HG03460 (cell line): ENCODE data around the gene NREP.

ENCODE experiments used
- ATAC-seq: cut with Tn5 transposase; IDR thresholded peaks from one replicate; pipeline ENCODE4 v1.9.1; 2021; ENCODE audit not compliant: unreplicated experiment

NREP gene, protein sequence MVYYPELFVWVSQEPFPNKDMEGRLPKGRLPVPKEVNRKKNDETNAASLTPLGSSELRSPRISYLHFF

DNA sequence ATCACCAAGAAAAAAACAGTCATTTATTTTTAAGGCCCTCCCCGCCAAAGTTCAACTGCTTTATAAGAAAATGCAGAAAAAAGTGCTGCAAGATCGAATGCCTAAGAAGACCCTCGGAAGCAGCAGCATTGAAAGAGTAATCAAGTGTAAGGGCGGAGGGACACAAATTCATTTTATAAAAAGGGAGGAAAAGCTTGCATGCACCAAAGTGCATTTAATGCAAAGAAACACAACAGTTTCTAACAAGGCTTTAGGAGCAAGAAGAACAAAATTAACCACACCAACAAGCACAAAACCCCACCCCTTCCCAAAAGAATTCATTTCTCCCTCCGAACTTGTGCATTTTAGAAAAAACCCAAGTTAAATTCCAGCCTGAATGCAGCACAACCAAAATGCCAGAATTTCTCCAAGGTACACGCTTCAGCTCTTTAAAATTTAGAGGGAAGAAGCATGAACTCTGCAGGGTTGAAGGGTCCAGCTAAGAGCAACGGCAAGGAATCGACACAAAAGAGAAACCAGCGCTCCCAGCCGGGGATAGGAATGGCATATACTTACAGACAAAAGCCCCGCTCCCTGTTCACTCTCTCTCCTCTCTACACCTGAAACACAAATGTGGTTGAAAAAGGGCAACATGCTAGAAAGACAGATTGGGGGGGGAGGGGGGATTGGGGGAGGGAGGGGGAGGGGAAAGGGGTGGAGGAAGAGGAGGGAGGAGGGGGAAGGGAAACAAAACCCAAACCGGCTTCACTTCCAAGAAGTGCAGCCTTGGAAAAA lies at the start of gene NREP:
Gene NREP, minus strand, starts transcription at position 614 of the 774 bp plus-strand sequence. CDS start 1,422 bp downstream, outside the sequence.
- ATAC-seq: peak; percentile 15

DNA sequence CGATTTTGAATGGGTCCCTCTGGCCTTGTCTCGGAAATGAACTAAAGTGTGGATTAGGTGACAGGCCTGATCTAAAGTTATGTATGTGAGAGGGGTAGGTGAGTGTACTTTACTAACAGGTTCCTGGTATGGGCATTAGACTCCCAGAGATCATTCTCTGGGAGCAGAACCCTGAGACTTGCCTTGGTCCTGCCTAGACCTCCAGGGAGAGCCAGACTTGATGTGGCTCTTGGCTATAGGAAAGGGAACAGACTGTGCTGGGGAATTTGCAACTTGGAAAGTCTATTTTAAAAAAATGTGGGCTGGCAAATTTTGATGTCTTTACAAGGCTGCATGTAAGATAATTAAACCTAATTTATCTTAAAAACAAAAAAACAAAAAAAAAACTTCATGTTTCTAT lies 49.8 kb upstream of the NREP start:
- ATAC-seq: no peak

DNA sequence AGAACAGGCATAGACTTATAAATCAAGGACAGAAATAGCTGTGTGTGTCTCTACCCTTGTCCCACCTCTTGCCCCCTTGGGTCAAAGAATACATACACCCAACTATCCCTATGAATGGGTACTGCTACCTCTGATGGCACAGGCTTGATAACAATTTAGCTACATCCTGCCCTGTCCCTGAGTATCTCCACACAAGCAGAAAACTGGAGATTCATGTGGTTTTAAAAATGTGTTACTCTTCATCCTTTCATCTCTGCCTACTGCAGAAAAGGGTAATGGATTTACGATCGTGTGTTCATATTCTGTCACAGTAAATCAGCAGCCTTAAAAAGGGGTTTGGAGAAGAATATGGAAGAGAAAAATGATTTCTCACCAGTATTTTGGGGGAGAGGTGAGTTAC lies 49.2 kb upstream of the NREP start:
- no peak for ATAC-seq

DNA sequence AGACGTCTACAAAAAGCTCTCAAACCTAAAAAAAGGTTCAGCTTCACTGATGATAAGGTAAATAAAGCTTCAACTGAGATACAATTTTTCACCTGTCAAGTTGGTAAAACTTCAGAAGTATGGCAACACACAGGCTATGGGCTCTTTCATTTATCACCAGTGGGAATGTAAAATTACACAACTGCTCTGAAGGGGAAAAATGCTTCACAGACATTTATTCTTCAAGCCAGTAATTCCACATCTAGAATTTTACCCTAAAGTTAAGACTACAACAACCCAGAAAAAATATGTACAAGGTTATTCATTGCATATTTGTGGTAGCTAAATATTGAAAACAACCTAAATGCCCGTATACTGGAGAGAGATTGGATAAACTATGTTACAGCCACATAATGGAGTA lies 48.1 kb upstream of the NREP start:
- ATAC-seq: no peak

DNA sequence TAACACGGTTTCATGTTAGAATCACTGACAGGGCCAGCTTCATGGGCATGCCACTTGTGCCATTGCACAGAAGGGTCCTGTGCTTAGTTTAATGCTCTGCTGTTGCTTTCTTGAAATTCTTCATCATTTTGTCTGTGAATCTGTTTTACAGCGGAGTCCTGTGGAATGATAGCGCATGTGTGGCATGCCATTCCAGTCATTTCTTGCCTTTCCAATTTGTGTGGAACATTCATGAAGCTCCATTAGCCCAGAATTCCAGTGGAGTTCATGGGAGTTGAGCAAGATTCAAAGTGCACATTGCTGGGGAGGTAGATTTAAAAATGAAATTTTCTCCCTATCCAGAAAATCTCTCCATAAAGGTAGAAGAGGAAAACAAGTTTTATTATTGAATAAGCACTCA lies 43.4 kb upstream of the NREP start:
- ATAC-seq: no peak

DNA sequence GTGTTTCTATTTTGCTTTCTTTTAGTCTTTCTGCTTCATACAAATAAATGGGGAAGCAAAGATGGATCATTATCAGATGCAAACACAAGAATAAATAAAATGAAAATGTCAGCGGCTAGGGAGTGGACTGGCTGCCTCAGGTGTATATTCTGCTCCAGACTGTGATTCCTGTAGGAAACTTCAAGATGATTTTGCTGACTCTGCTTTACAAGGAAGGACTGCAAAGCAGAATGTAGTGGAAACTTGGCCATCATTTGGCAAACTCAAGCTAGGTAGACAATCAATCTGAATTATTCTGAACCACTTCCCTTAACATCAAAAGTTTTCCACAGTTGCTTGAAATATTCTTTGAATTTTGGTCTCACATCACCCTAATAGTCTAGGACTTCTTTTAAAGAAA lies 38.1 kb upstream of the NREP start:
- ATAC-seq: no peak

DNA sequence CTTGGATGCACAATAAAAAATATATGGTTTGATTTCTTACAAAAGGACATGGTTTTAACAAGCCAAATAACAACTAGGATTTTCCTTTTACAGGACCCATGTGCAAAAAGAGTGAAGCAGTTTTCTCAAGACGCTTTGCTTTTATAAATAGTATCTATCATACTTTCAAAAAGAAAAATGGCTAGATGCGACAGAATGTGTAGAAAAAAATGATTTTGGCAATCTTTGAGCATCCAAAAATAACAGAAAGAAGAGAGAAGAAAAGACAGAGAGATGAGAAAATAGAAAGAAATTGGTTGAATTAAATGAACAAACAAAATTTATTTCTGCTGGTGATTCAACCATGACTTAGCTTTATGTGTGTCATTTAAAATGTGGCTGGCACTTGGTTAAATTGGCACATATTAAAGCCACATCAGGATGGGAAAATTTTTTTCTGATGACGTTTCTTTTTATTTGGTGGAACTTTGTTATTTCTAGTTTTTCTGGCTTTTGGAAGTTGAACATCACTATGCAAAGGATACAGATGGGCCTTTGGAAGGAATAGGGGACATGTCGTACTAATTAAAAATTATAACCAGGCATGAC lies 35.6 kb upstream of the NREP start:
- no peak for ATAC-seq

DNA sequence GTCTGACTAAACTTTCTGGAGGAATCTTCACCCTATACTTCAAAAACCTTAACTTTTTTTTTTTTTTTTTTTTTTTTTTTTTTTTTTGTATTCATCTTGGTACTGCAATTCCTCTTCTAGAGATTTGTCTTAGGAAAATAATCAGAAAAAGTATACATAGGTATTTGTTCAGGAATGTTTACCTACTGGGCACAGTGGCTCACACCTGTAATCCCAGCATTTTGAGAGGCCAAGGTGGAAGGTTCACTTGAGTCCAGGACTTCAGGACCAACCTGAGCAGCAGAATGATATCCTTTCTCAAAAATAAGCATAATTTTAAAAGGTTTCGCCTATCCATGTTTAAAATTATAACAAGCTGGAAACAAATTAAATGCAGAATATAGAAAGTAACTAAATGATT lies 33.3 kb upstream of the NREP start:
- ATAC-seq: no peak

DNA sequence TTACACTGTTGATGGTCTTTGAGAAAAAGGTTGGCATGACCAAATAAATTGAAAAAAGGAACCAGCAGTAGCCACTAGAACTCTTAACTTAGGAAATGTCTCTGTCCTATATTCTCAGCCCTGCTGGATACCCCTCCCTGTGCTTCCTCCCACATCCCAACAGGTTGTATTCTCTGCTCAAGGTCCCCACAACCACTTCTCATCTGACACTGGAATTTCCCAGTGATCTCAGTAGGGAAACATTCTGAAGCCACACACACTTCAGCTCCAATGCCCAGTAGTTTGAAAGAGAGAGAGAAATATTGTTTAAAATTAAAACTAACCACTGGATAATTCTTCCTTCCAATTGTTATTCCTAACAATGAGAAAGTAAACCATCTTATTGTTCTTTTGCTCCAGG lies 30.0 kb upstream of the NREP start:
- no peak for ATAC-seq

DNA sequence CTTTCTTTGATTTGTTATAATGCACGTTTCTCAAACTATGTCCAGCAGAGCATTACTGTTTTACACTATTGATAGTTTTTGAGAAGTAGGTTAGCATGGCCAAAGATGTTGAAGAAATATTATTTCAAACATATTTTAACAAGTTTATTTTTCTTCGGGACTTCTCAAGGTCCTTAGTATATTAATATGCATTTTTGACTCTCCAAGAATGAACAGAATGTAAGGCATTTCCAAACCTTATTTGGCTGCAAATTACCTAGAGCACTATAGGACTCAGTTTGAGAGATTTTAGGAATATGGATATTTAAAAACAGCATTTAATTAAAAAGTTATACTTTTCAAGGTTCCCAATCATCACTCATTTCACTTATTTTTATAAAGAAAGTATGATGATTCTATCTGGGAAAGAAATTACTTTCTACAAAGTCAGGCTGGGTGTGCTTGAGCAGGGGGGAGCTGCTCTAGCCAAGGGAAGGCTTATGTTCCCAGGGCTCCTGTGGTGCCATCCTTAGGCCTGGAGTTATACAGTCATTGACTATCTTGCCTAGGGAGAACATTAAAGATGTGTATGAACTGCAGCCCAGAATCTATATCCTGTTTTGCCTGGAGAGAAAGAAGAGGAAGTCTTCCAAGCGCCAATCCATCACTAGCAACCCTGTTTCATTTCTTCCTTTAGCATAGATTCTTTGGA lies 27.6 kb upstream of the NREP start:
- no peak for ATAC-seq

DNA sequence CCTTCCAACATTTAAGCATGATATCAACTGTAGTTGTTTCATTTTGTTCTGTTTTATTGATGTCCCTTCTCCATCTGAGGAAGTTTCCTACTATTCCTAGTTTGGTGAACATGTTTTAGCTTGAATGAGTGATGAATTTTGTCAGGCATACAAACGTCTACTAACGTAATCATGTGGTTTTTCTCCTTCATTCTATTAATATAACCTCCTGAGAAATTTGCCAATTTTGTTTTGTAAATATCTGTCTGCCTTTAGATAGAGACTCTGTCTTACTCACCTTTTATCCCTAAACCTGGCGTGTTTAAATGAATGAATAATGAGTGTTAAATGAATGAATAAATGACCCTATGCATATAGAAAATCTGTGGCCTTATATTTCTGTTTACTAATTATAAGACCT lies 26.5 kb upstream of the NREP start:
- ATAC-seq: no peak

DNA sequence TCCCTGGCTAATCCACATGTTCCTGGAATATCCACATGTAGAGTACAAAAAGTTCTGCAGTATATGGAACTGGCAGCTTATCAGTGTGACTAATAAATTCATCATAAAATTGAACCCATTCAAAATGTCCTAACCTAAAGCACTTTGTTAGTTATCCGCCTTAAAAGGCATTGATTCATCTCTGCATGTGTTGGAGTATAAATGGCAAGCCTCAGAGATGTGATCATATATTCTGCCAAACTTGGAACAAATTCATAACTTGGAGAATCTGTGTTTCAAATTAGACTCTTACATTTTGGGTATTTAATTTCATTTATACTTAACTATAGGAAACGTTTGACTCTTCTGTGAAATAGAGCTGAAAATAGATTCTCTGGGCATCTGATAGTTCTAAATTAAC lies 25.2 kb upstream of the NREP start:
- no peak for ATAC-seq

DNA sequence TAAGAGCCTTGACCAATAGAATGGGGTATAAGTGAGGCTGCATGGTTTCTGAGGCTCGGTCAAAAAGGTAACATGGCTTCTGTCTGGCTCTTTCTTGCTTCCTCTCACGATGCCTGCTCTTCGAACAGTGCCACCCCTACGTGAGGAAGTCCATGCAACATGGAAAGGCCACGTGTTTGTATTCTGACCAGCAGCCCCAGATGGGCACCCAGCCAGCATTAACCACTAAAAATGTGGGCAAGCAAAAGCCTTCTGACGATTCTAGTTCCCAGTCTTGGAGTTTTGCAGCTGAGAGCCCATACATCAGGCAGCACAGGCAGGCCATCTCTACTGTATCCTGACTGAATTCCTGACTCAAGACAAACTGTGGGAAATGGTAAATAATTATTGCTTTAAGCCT lies 24.2 kb upstream of the NREP start:
- no peak for ATAC-seq

DNA sequence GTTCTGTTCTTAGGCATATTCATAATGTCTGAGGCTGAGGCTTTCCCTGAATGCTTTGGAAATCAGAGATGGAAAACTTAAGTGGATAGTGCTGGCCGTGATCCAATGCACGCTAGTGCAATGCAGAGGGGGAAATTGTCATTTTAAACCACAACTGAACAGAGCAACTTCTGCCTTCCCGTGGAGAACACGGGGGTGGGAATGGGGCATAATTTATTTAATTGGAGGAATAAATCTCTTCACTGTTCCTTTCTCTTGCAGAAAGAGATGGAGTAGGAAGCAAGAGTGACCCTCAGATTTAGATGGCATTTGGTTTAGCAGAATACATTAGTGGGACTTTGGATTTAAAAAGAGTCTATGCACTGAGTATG lies 22.9 kb upstream of the NREP start:
- no peak for ATAC-seq

DNA sequence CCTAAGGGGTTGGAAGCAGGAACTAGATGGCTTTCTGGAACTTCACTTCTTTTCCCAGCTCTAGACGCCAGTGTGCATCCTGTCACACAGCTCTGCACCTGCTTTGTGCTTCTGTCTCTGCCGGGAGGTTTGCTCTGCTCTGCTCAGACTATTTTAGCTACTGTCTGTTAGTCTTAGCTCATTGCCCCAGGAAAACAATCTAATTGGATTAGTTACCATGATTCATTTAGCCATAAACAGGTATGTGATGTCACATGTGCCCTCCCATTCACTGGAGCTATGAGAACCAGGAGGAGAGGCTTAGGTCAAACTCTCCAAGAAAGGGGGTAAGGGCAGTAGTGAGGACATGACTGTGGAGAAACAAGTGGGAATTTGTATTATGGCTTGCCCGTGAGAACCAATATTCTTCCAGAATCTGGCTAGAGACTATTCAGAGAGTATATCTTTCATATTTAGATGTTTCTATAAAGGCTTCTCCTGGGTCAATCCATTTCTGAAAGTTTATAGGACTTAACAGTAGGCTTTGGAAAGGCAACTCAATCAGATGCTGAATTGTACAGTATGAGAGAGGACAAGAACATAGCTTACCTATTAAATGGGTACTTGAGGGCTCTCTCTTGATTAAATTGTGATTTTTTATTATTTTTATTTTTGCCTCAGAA lies 22.4 kb upstream of the NREP start:
- no peak for ATAC-seq

DNA sequence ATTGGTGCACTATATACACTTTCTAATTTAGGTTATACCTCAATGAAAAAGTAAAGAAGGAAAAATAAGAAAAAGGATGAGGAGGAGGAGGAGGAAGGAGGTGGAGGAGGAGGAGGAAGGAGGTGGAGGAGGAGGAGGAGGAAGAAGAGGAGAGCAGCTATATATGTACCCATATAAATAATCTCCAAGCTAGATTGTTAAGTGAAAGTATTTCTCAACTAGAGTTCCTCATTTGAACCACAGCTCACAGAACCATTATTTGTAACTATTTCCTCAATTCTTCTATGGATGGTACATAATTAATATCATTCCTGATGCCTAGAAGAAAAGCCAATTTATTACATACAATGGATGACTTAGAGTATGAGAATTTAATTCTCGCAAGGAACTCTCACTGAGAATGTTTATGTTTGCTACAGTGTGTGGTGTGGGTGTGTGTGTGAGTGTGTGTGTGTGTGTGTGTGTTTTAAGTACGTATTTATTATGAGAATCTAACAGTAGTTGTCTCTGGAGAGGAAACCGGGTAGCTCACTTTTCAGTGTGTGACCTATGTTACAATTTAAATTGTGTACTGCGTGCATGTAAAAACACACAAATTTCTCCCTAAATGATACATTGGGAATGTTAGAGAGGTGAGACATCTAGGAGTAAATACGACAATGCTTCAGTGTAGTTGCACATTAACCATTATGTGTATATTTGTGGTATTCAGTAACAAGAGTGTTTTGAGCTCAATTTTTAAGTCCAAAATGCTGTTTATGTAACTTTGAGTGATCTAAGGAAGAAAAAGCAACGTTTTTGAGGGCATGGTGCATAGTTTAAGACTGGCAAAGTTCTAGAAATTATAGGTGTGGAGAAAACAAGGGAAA lies 20.2 kb upstream of the NREP start:
- no peak for ATAC-seq

DNA sequence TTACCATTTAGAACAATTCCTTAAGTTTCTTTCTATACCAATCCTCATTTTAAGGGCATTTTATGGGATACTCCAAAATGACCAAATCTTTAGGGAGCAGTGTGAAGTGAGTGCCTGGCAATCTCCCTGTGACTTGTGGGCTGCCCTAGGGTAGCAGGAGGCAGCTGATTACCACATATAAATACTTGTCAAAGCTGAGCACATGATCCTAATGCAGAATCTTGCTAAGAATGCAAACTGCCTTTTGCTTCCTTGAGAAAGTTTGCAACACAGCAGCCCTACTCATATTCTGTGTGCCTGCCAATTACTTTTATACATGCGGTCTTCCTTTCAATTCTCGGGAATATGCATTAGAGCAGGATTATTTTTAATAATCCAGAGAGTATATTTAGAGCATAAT lies 18.2 kb upstream of the NREP start:
- no peak for ATAC-seq

DNA sequence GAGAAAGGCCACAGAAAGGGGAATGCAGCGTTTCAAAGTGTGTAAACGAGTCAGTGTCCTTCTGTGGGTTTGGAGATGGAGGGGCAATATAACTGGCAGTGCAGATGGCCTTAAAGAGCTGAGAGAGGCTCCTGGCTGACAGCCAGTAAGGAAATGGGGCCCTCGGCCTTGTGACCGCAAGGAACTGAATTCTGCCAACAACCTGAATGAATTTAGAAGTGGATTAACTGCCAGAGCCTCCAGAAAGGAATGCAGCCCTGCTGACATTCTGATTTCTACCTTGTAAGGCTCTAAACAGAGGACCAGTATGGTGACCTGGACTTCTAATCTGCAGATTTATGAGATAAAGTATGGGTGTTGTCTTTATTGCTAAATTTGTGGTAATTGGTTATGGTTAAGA lies 17.5 kb upstream of the NREP start:
- no peak for ATAC-seq

DNA sequence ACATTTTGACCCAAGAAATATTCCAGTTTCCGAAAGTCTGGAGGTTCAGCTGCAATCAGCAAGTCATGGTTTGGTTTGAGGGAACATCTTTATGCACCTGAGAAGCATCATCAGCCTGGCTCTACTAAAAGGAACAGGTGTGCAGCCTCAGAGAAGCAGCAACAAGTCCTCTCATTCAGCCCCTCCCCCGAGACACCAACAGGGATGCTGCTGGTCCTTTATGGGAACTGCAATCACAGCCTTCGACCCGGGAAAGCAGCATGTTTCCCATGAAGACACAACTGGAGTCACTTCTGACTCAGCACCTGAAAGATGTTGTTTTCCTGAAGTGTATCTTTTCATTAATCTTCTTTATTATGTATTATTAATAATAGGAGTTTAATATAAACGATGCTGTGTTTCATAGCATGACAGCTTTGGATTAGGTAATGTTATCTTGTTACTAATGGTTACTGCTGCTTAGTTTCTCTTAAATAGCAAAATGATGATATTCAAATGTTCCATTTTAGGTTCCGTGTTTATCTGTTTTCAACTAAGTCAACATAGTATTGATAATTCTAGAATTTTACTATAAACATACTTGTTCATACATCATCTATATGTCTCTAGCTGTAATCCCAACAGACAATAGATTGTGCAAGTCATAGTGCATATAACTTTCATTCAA lies 15.6 kb upstream of the NREP start:
- ATAC-seq: no peak

DNA sequence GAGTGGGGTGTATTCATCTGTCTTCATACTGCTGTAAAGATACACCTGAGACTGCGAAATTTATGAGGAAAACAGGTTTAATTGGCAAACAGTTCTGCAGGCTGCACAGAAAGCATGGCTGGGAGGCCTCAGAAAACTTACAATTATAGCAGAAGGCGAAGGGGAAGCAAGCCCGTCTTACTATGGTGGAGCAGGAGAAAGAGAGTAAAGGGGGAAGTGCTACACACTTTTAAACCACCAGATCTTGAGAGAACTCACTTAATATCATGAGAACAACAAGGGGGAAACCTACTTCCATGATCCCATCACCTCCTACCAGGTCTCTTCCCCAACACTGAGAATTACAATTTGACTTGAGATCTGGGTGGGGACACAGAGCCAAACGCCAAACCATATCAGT lies 12.5 kb upstream of the NREP start:
- ATAC-seq: no peak
